K562 (cell line): ENCODE data around the gene PRAMEF1. TPM values are rescaled to one million over a fixed set of nuclear protein-coding genes. Genes with fewer than 3 reads are reported as not detected.

Experiments used
- ATAC-seq: fragments of 200-7000 bp; cut with Tn5 transposase; 3 replicates; pipeline ENCODE4 v1.9.1; 2020; ENCODE audit warnings: moderate library complexity
- BruUV-seq: library from RNA; stranded (reverse); fragments of 400-500 nt; replicated peaks from 2 replicates; lab custom pipeline; 2021; lab: Mats Ljungman, UMichigan
- CTCF ChIA-PET: fragments of 300-600 bp; formaldehyde crosslinking; extraction: SDS; loops from one replicate; lab custom pipeline; 2021; ENCODE audit warnings: low intra/inter-chr PET ratio; lab: Yijun Ruan, JAX
- POLR2A ChIA-PET: fragments of 300-600, 350-650 bp; sonication (Branson Sonifier 250); formaldehyde crosslinking; extraction: SDS; loops from one replicate; lab custom pipeline; 2021; ENCODE audit warnings: antibody characterized with exemption, inconsistent platforms; lab: Yijun Ruan, JAX
- DNase-seq, 4 experiments: peaks; one replicate each; pipeline versions ENCODE4 v3.0.0 to v3.0.0-alpha.2; 2011 to 2018; ENCODE audit warnings: low spot score in 3 of 4, mixed read lengths in 3 of 4; ENCODE audit errors: extremely low read depth in 1 of 4
- FAIRE-seq: peaks from 2 replicates; lab custom pipeline; 2011; peaks lifted over from hg19 to GRCh38; lab: Jason Lieb, UNC
- H2AFZ ChIP-seq: 2 replicates; pipeline ENCODE4 v1.6.0; 2011; ENCODE audit warnings: low read depth, low read length, control low read depth, inconsistent platforms
- H3K27ac ChIP-seq: fragments of 200-600 bp; 3 replicates; pipeline ENCODE4 v1.8.0; 2011; ENCODE audit warnings: low read depth, mild to moderate bottlenecking, control low read depth, inconsistent platforms, low read length, moderate library complexity, mixed read lengths; ENCODE audit errors: extremely low read depth
- H3K27me3 ChIP-seq, 2 experiments: fragments of 300-600 bp in 1 of 2; 2 replicates in 1 of 2; 3 replicates in 1 of 2; pipeline versions ENCODE4 v1.6.0 to v1.8.0; 2011; ENCODE audit warnings: inconsistent platforms in 2 of 2, low read length in 2 of 2, mild to moderate bottlenecking in 1 of 2, mixed read lengths in 1 of 2, moderate library complexity in 1 of 2; ENCODE audit not compliant: control insufficient read depth in 2 of 2, insufficient read depth in 2 of 2
- H3K36me3 ChIP-seq: fragments of 300-600 bp; 3 replicates; pipeline ENCODE4 v1.8.0; 2011; ENCODE audit warnings: mild to moderate bottlenecking, low read length, inconsistent platforms; ENCODE audit not compliant: control insufficient read depth, insufficient read depth
- H3K4me1 ChIP-seq, 2 experiments: fragments of 200-600 bp in 1 of 2; replicated peaks in 1 of 2; 2 replicates in 1 of 2; 3 replicates in 1 of 2; pipeline versions ENCODE4 v1.5.1 to v1.8.0; 2011; ENCODE audit warnings: inconsistent platforms in 2 of 2, low read length in 2 of 2, mild to moderate bottlenecking in 1 of 2, mixed read lengths in 1 of 2, moderate library complexity in 1 of 2; ENCODE audit not compliant: control insufficient read depth in 2 of 2, insufficient read depth in 2 of 2
- H3K4me2 ChIP-seq: 2 replicates; pipeline ENCODE4 v1.6.1; 2011; ENCODE audit warnings: low read length, control low read depth, inconsistent platforms, mixed read lengths; ENCODE audit not compliant: insufficient read depth
- H3K4me3 ChIP-seq: fragments of 200-600 bp; sonication (generic), shearing (Covaris generic); 2 replicates; pipeline ENCODE4 v1.5.1; 2016; ENCODE audit warnings: control low read depth, inconsistent platforms
- H3K79me2 ChIP-seq: fragments of 200-600 bp; 3 replicates; pipeline ENCODE4 v1.8.0; 2011; ENCODE audit warnings: low read length, inconsistent platforms; ENCODE audit not compliant: control insufficient read depth, insufficient read depth
- H3K9ac ChIP-seq, 2 experiments: 2 replicates each; pipeline versions ENCODE4 v1.6.0 to v1.6.1; 2011; ENCODE audit warnings: low read depth in 2 of 2, low read length in 2 of 2, control low read depth in 1 of 2, inconsistent platforms in 1 of 2, mild to moderate bottlenecking in 1 of 2, mixed read lengths in 1 of 2; ENCODE audit not compliant: insufficient read depth in 1 of 2
- H3K9me1 ChIP-seq: one replicate; pipeline ENCODE4 v1.6.0; 2011; ENCODE audit warnings: inconsistent platforms, mild to moderate bottlenecking, low read length, moderate library complexity; ENCODE audit not compliant: control insufficient read depth, insufficient read depth
- H3K9me3 ChIP-seq: replicated peaks from 2 replicates; pipeline ENCODE4 v1.5.1; 2011; ENCODE audit warnings: low read depth, low read length, inconsistent platforms; ENCODE audit not compliant: control insufficient read depth, insufficient read depth
- H4K20me1 ChIP-seq: replicated peaks from 2 replicates; pipeline ENCODE4 v1.6.1; 2011; ENCODE audit warnings: low read length, inconsistent platforms, mixed read lengths; ENCODE audit not compliant: control insufficient read depth, insufficient read depth
- KLF13 ChIP-seq: fragments of 450-650 bp; IDR thresholded peaks from 2 replicates; pipeline ENCODE4 v1.6.1; 2016; ENCODE audit warnings: missing genetic modification characterization, low read depth, mild to moderate bottlenecking, missing compliant biosample characterization, moderate library complexity, borderline replicate concordance
- PRDM10 ChIP-seq: fragments of 450-650 bp; IDR thresholded peaks from 2 replicates; pipeline ENCODE4 v1.6.1; 2018; ENCODE audit not compliant: partially characterized antibody
- WGBS: fragments of 100-300 bp; shearing (Covaris generic); methylation state at CpG from one replicate; pipeline ENCODE4 v1.1.6; 2016; ENCODE audit warnings: low coverage, mixed read lengths; ENCODE audit not compliant: insufficient coverage; ENCODE audit errors: missing lambda C conversion rate; 5-methylcytosine and 5-hydroxymethylcytosine counted together
- in situ Hi-C: fragments of 300-500 bp; cut with MboI; formaldehyde crosslinking; loops from 4 replicates; pipeline ENCODE4 v1.15.0; 2018; ENCODE audit warnings: inconsistent platforms, mixed read lengths
- intact Hi-C: fragments of 100-400 bp; cut with micrococcal nuclease; formaldehyde crosslinking; loops from 2 replicates; pipeline ENCODE4 v1.14.2; 2022
- polyA plus RNA-seq, 8 experiments: library from polyadenylated mRNA; depleted of rRNA in 4 of 8; stranded (reverse) in 5 of 8; unstranded in 3 of 8; fragments of >200 nt; fragmentation: Nextera tagmentation in 2 of 8; fragmentation: Illumina TruSeq in 1 of 8; extraction: Ambion mirVana in 2 of 8; extraction: Trizol in 1 of 8; gene quantifications; 2 replicates each; pipeline versions ENCODE4 v1.2.1 to v1.2.3, GENCODE V29; 2011 to 2014; ENCODE audit warnings: inconsistent platforms in 1 of 8, missing spikeins in 1 of 8
- total RNA-seq, 7 experiments: library from RNA; depleted of rRNA in 6 of 7; stranded (reverse); fragments of >200 nt in 6 of 7; fragmentation: Illumina TruSeq in 2 of 7; extraction: Trizol in 2 of 7; gene quantifications; 2 replicates each; pipeline versions ENCODE4 v1.2.1 to v1.2.3, GENCODE V29; 2011 to 2021; ENCODE audit warnings: low replicate concordance in 1 of 7

PRAMEF1 gene
- total and polyA plus RNA-seq, 9 of the 15 experiments (the other 6 are each of a cell fraction or from before 2014, with no cell fraction given), result not detected

- no peak overlapping the region for H2AFZ ChIP-seq
- H3K9me1 ChIP-seq, result no peaks in the 10 kb centered on the region
- FAIRE-seq (no peak), DNase-seq (no peak), ATAC-seq (no peak)
- H3K79me2 ChIP-seq, result no peaks in the 10 kb centered on the region
- no peak overlapping the region for H3K4me2 ChIP-seq
- no peaks in the 10 kb centered on the region for H3K9me3 ChIP-seq
- ChIA-PET POLR2A (no interaction called here), CTCF (no interaction called here)
- BruUV-seq, result no TSS peak
- in situ Hi-C loops (loop anchor here (5.0 to 10.0 kb wide), 2 partner anchors 98 to 460 kb away; no protein-coding TSS in a partner anchor), intact Hi-C loops (loop anchor here (10.0 kb wide), 3 partner anchors 110 to 650 kb away; no protein-coding TSS in a partner anchor)
- no peak overlapping the region for H3K9ac ChIP-seq
- no peaks in the 10 kb centered on the region for H3K4me1 ChIP-seq
- peaks cover 21 to 61% of the 10 kb centered on the region in 2 experiments; a peak in 4 of 5 replicates for H3K27me3 ChIP-seq
- H3K27ac ChIP-seq, result no peak overlapping the region
- H3K36me3 ChIP-seq, result no peaks in the 10 kb centered on the region
- H3K4me3 ChIP-seq, result no peak overlapping the region
- TF ChIP-seq KLF13 (tag) (no peak), PRDM10 (no peak)
- TF ChIP-seq, all 486 proteins: peak for 0
- 3% methylated on average over 5 of the region's 5 CpGs for WGBS
- H4K20me1 ChIP-seq, result no peaks in the 10 kb centered on the region
Measured at GRCh38 chr1:12774801-12775345, 16.3 kb upstream of the PRAMEF1 start.
